ENCODE measurements around the gene SPAG16. TPM values are rescaled to one million over a fixed set of nuclear protein-coding genes. Genes with fewer than 3 reads are reported as not detected.
A peak's percentile ranks its signal among the peaks of the same experiment; 100 is the strongest.

Gene SPAG16
- total RNA-seq, 6 experiments from 2014 or later = 15.4 to 20.0 (median 17.5) TPM

- H3K9me3 Mint-ChIP-seq = no peaks in the 10 kb centered on the region
- no peaks in the 10 kb centered on the region; the same call in 1 of the 2 replicates for H3K27me3 Mint-ChIP-seq (ENCODE audit: insufficient read depth)
- TF ChIP-seq CTCF (IDR thresholded peaks at IDR 0.05) = no peak
- DNase-seq = peak; percentile 76
- no peaks in the 10 kb centered on the region; the same call in 1 of the 2 replicates for H3K36me3 Mint-ChIP-seq (ENCODE audit: low read depth)
- H3K4me1 Mint-ChIP-seq (ENCODE audit: low read depth) = peaks cover 72% of the 10 kb centered on the region
- H3K27ac Mint-ChIP-seq = peak overlapping the region; percentile 88
- peak overlapping the region; percentile 85 for H3K4me3 Mint-ChIP-seq
These were observed 45.3 kb upstream of the SPAG16 start for GRCh38 chr2:213238753-213239495.

- TF ChIP-seq CTCF (IDR thresholded peaks at IDR 0.05) = no peak
- DNase-seq = no peak
- Mint-ChIP-seq H3K9me3 (no peaks in the 10 kb centered on the region), H3K4me1 (ENCODE audit: low read depth) (peaks cover 48% of the 10 kb centered on the region), H3K27ac (no peak overlapping the region), H3K4me3 (no peak overlapping the region), H3K36me3 (ENCODE audit: low read depth) (no peaks in the 10 kb centered on the region), H3K27me3 (ENCODE audit: insufficient read depth) (no peaks in the 10 kb centered on the region; the same call in 1 of the 2 replicates)
These were observed 42.4 kb upstream of the SPAG16 start for GRCh38 chr2:213241817-213242216.

DNA sequence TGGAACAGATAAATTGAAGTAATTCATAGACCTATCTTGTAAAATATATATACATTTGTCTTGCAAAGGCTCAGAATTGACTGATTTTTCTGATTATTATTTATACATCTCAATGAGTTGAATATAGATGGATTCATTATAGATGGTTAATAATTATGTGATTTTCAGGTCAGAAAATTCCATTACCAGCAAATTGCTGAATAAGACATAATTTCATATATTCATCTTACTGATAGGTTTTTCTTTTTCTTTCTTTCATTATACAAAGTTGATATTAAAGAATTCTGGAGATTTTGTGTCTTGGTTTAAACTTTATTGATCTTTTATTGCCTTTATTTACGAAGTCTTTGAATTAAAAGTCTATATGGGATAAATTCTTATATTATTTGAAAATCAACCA is 41.6 kb upstream of the SPAG16 start:
- peaks cover 39% of the 10 kb centered on the region for H3K4me1 Mint-ChIP-seq (ENCODE audit: low read depth)
- H3K27ac Mint-ChIP-seq = no peak overlapping the region
- H3K9me3 Mint-ChIP-seq = no peaks in the 10 kb centered on the region
- H3K36me3 Mint-ChIP-seq (ENCODE audit: low read depth) = no peaks in the 10 kb centered on the region
- H3K27me3 Mint-ChIP-seq (ENCODE audit: insufficient read depth) = no peaks in the 10 kb centered on the region; the same call in 1 of the 2 replicates
- no peak for TF ChIP-seq CTCF (IDR thresholded peaks at IDR 0.05)
- DNase-seq = no peak
- H3K4me3 Mint-ChIP-seq = no peak overlapping the region

DNA sequence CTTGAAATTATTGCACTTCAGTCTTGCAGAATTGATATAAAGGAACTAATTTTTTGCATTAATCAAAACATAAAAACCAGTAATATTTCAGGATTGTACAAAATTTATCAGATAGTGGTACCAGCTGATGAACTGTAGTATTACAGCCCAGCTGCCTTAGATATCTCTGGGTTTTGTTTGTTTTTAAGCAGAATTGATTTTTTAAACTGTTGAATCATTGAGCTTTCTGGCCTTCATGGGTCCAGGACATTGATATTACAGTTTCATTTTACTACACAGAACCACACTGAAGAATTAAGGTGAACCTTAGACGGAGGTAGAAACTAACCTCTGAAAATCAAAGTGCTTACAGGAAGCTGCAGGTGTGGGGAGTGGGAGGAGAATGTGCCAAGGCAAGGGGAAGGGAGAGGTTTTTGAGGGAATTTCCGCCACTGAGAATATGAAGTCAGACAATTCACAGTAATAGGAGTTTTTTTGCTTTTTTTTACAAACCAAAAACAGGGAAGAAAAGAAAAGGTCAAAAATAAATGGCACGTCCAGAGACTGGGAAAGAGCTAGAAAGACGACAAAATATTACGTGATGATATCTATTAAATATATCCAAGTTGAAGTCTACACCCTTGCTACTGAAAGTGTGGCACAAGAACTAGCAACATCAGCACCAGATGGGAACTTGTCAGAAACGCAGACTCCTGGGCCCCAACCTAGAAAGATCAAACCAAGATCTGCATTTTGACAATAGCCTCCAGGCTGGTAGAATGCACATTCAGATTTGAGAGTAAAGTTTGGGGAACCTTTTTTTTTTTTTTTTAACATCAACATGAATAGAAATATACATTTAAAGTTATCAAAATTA is 40.8 kb upstream of the SPAG16 start:
- Mint-ChIP-seq H3K4me1 (ENCODE audit: low read depth) (peaks cover 32% of the 10 kb centered on the region), H3K27me3 (ENCODE audit: insufficient read depth) (no peaks in the 10 kb centered on the region; the same call in 1 of the 2 replicates), H3K27ac (no peak overlapping the region; the same call in 1 of the 2 replicates), H3K36me3 (ENCODE audit: low read depth) (no peaks in the 10 kb centered on the region), H3K4me3 (no peak overlapping the region), H3K9me3 (no peaks in the 10 kb centered on the region)
- no peak for DNase-seq
- no peak for TF ChIP-seq CTCF (IDR thresholded peaks at IDR 0.05)

- peak; percentile 98 for TF ChIP-seq CTCF (IDR thresholded peaks at IDR 0.05)
- Mint-ChIP-seq H3K9me3 (no peaks in the 10 kb centered on the region), H3K36me3 (ENCODE audit: low read depth) (no peaks in the 10 kb centered on the region), H3K27me3 (ENCODE audit: insufficient read depth) (peaks cover 2% of the 10 kb centered on the region), H3K4me3 (no peak overlapping the region), H3K27ac (no peak overlapping the region), H3K4me1 (ENCODE audit: low read depth) (peaks cover 32% of the 10 kb centered on the region)
- peak; percentile 24 for DNase-seq
These were observed 37.6 kb upstream of the SPAG16 start for GRCh38 chr2:213246497-213247281.
